T-cell (primary cell): Measurements from ENCODE around the gene MRPS34. TPM values are rescaled to one million over a fixed set of nuclear protein-coding genes. Genes with fewer than 3 reads are reported as not detected.

Experiments used
- ATAC-seq, 4 experiments: fragments of 200-7000 bp in 3 of 4; fragments of 150-1000 bp in 1 of 4; cut with Tn5 transposase; replicated peaks in 1 of 4; 1 replicate in 3 of 4; 2 replicates in 1 of 4; pipeline ENCODE4 v1.10.0; 2021; ENCODE audit warnings: moderate library complexity in 3 of 4, mild to moderate bottlenecking in 2 of 4, moderate number of reproducible peaks in 1 of 4
- CTCF ChIA-PET, 2 donors: fragments of 300-600 bp; sonication (Branson Sonifier 250); formaldehyde crosslinking; loops; one replicate each; lab custom pipeline; 2022; ENCODE audit warnings: antibody characterized with exemption in 2 of 2; lab: Charles Lee
- POLR2A ChIA-PET, 2 donors: fragments of 300-600 bp; sonication (Branson Sonifier 250); formaldehyde crosslinking; loops; one replicate each; lab custom pipeline; 2022; ENCODE audit warnings: antibody characterized with exemption in 2 of 2; lab: Charles Lee
- DNase-seq, 35 experiments: peaks; one replicate each; pipeline versions ENCODE4 v3.0.0 to v3.0.0-alpha.2; 2013 to 2023
- H3K27ac ChIP-seq: one replicate; pipeline ENCODE4 v1.5.1; 2013; ENCODE audit warnings: low read length
- H3K27me3 ChIP-seq, 2 experiments: replicated peaks in 1 of 2; 1 replicate in 1 of 2; 2 replicates in 1 of 2; pipeline versions ENCODE4 v1.6.1 to v1.7.0; 2013; ENCODE audit warnings: low read length in 1 of 2, mixed read lengths in 1 of 2; ENCODE audit not compliant: control insufficient read depth in 2 of 2, insufficient read depth in 2 of 2; ENCODE audit errors: extremely low read depth in 1 of 2
- H3K36me3 ChIP-seq, 2 donors: 1 replicate in 1 of 2; 2 replicates in 1 of 2; pipeline versions ENCODE4 v1.6.1 to v1.7.0; 2013; ENCODE audit warnings: low read length in 1 of 2; ENCODE audit not compliant: control insufficient read depth in 2 of 2, insufficient read depth in 1 of 2; ENCODE audit errors: extremely low read depth in 1 of 2
- H3K4me1 ChIP-seq, 2 experiments: 1 replicate in 1 of 2; 2 replicates in 1 of 2; pipeline versions ENCODE4 v1.6.1 to v1.7.0; 2013; ENCODE audit warnings: low read length in 2 of 2, mixed read lengths in 1 of 2; ENCODE audit not compliant: insufficient read depth in 2 of 2, control insufficient read depth in 1 of 2; ENCODE audit errors: extremely low read depth in 1 of 2
- H3K4me3 ChIP-seq, 2 donors: 1 replicate in 1 of 2; 2 replicates in 1 of 2; pipeline versions ENCODE4 v1.5.1 to v1.7.0; 2013; ENCODE audit warnings: mild to moderate bottlenecking in 2 of 2, low read length in 1 of 2, moderate library complexity in 1 of 2; ENCODE audit not compliant: control insufficient read depth in 1 of 2; ENCODE audit errors: extremely low read depth in 1 of 2
- H3K9me3 ChIP-seq: 2 replicates; pipeline ENCODE4 v1.7.0; 2013
- H3K27ac Mint-ChIP-seq, 2 donors: one replicate each; pipeline ENCODE4 v1.8.0; 2020 to 2021; ENCODE audit warnings: mild to moderate bottlenecking in 2 of 2, mixed read lengths in 2 of 2
- H3K27me3 Mint-ChIP-seq, 2 donors: one replicate each; pipeline ENCODE4 v1.8.0; 2021 to 2022; ENCODE audit warnings: mixed read lengths in 2 of 2
- H3K36me3 Mint-ChIP-seq: one replicate; pipeline ENCODE4 v1.8.0; 2021; ENCODE audit warnings: mixed read lengths
- H3K4me1 Mint-ChIP-seq, 3 donors: one replicate each; pipeline ENCODE4 v1.8.0; 2020 to 2022; ENCODE audit warnings: mixed read lengths in 3 of 3, mild to moderate bottlenecking in 1 of 3
- H3K4me3 Mint-ChIP-seq, 3 donors: one replicate each; pipeline ENCODE4 v1.8.0; 2020 to 2022; ENCODE audit warnings: mild to moderate bottlenecking in 3 of 3, mixed read lengths in 3 of 3, moderate library complexity in 3 of 3
- H3K9me3 Mint-ChIP-seq, 3 donors: one replicate each; pipeline ENCODE4 v1.8.0; 2020 to 2022; ENCODE audit warnings: mixed read lengths in 3 of 3
- WGBS: methylation state at CpG from one replicate; pipeline ENCODE4 v1.1.5; 2013; ENCODE audit warnings: missing lambda C conversion rate; ENCODE audit not compliant: insufficient coverage; 5-methylcytosine and 5-hydroxymethylcytosine counted together
- total RNA-seq, 35 experiments: library from RNA in 6 of 35; stranded (reverse) in 6 of 35; fragments of 120-200 nt in 1 of 35; gene quantifications; one replicate each; pipeline versions ENCODE4 v1.2.1 to v1.2.4 and lab custom pipeline; 2013 to 2026

The MRPS34 gene
- total RNA-seq, 5 donors from 2014 or later (not counting 1 experiment from before 2014, with no cell fraction given): 37.5 to 91.2 (median 77.9) TPM

- POLR2A ChIA-PET: interaction anchor here in 1 of 2 donors (0.6 kb wide), 1 partner anchor 34 kb away, joined by 3 read pairs; no protein-coding TSS in a partner anchor
- peaks cover 28 to 59% of the 10 kb centered on the region in 2 donors for H3K36me3 ChIP-seq
- CTCF ChIA-PET: no interaction called here
- DNase-seq (no peak), ATAC-seq (no peak)
- WGBS: 94% methylated on average over 54 of the region's 81 CpGs
- Mint-ChIP-seq H3K4me3 (no peak overlapping the region), H3K4me1 (no peaks in the 10 kb centered on the region), H3K27me3 (no peaks in the 10 kb centered on the region), H3K27ac (no peak overlapping the region), H3K36me3 (peaks cover 17% of the 10 kb centered on the region), H3K9me3 (no peaks in the 10 kb centered on the region)
- H3K9me3 ChIP-seq: no peaks in the 10 kb centered on the region
- H3K27me3 ChIP-seq: no peaks in the 10 kb centered on the region
- no peak overlapping the region for H3K4me3 ChIP-seq
- no peaks in the 10 kb centered on the region for H3K4me1 ChIP-seq
- no peak overlapping the region for H3K27ac ChIP-seq
Measured at GRCh38 chr16:1763521-1764511, 9.1 kb downstream of the MRPS34 start.

- H3K4me3 ChIP-seq: no peak overlapping the region
- no peaks in the 10 kb centered on the region for H3K27me3 ChIP-seq
- H3K4me3 Mint-ChIP-seq: no peak overlapping the region
- H3K36me3 Mint-ChIP-seq: peaks cover 16% of the 10 kb centered on the region
- H3K27ac ChIP-seq: no peak overlapping the region
- no peak overlapping the region for H3K27ac Mint-ChIP-seq
- peaks cover 0 to under 1% (median 0%) of the 10 kb centered on the region in 3 donors for H3K4me1 Mint-ChIP-seq
- H3K9me3 Mint-ChIP-seq: no peaks in the 10 kb centered on the region
- no peaks in the 10 kb centered on the region for H3K27me3 Mint-ChIP-seq
- DNase-seq (no peak), ATAC-seq (no peak)
- ChIA-PET CTCF (no interaction called here), POLR2A (no interaction called here)
- H3K36me3 ChIP-seq: peaks cover 28 to 64% of the 10 kb centered on the region in 2 donors
- WGBS: over 99% methylated on average over 24 of the region's 24 CpGs
- peaks cover 0 to 2% of the 10 kb centered on the region in 2 experiments for H3K4me1 ChIP-seq
- H3K9me3 ChIP-seq: no peaks in the 10 kb centered on the region
Measured at GRCh38 chr16:1762879-1763520, 9.9 kb downstream of the MRPS34 start.

GRCh38 chr16:1762196-1762878 is 10.6 kb downstream of the MRPS34 start:
- H3K36me3 ChIP-seq: peaks cover 28 to 59% of the 10 kb centered on the region in 2 donors
- Mint-ChIP-seq H3K9me3 (no peaks in the 10 kb centered on the region), H3K4me3 (no peak overlapping the region), H3K27ac (no peak overlapping the region), H3K27me3 (no peaks in the 10 kb centered on the region), H3K4me1 (peaks cover 0 to 6% (median 2%) of the 10 kb centered on the region in 3 donors), H3K36me3 (peaks cover 14% of the 10 kb centered on the region)
- ATAC-seq (no peak), DNase-seq (no peak)
- WGBS: 97% methylated on average over 22 of the region's 30 CpGs
- no peaks in the 10 kb centered on the region for H3K9me3 ChIP-seq
- no peaks in the 10 kb centered on the region for H3K27me3 ChIP-seq
- ChIA-PET CTCF (no interaction called here), POLR2A (no interaction called here)
- no peak overlapping the region for H3K27ac ChIP-seq
- peaks cover 0 to 8% of the 10 kb centered on the region in 2 experiments for H3K4me1 ChIP-seq
- no peak overlapping the region for H3K4me3 ChIP-seq

GRCh38 chr16:1761751-1762150 is 11.2 kb downstream of the MRPS34 start:
- POLR2A ChIA-PET: no interaction called here
- no peaks in the 10 kb centered on the region for H3K27me3 ChIP-seq
- 95% methylated on average over 14 of the region's 15 CpGs for WGBS
- peaks cover 12% of the 10 kb centered on the region for H3K36me3 Mint-ChIP-seq
- H3K4me3 ChIP-seq: no peak overlapping the region
- peaks cover 28 to 53% of the 10 kb centered on the region in 2 donors for H3K36me3 ChIP-seq
- H3K27me3 Mint-ChIP-seq: no peaks in the 10 kb centered on the region
- no peak overlapping the region for H3K27ac ChIP-seq
- H3K4me3 Mint-ChIP-seq: no peak overlapping the region
- no peak overlapping the region for H3K27ac Mint-ChIP-seq
- peaks cover 0 to 14% of the 10 kb centered on the region in 2 experiments for H3K4me1 ChIP-seq
- no peaks in the 10 kb centered on the region for H3K9me3 ChIP-seq
- DNase-seq (no peak), ATAC-seq (no peak)
- peaks cover 0 to 12% (median 7%) of the 10 kb centered on the region in 3 donors for H3K4me1 Mint-ChIP-seq
- CTCF ChIA-PET: no interaction called here
- H3K9me3 Mint-ChIP-seq: no peaks in the 10 kb centered on the region

GRCh38 chr16:1760911-1761310 is 12.0 kb downstream of the MRPS34 start:
- POLR2A ChIA-PET: no interaction called here
- no peak overlapping the region for H3K27ac Mint-ChIP-seq
- DNase-seq: no peak
- H3K9me3 Mint-ChIP-seq: no peaks in the 10 kb centered on the region
- peaks cover 0 to 15% (median 9%) of the 10 kb centered on the region in 3 donors for H3K4me1 Mint-ChIP-seq
- CTCF ChIA-PET: no interaction called here
- peaks cover 25 to 47% of the 10 kb centered on the region in 2 donors for H3K36me3 ChIP-seq
- H3K27ac ChIP-seq: no peak overlapping the region
- peaks cover 12% of the 10 kb centered on the region for H3K36me3 Mint-ChIP-seq
- no peaks in the 10 kb centered on the region for H3K9me3 ChIP-seq
- no peaks in the 10 kb centered on the region for H3K27me3 Mint-ChIP-seq
- ATAC-seq: no peak
- H3K27me3 ChIP-seq: no peaks in the 10 kb centered on the region
- 96% methylated on average over 11 of the region's 15 CpGs for WGBS
- H3K4me3 Mint-ChIP-seq: no peak overlapping the region
- peaks cover 0 to 14% of the 10 kb centered on the region in 2 experiments for H3K4me1 ChIP-seq
- H3K4me3 ChIP-seq: no peak overlapping the region

- peaks cover 24 to 40% of the 10 kb centered on the region in 2 donors for H3K36me3 ChIP-seq
- no peak overlapping the region for H3K4me3 ChIP-seq
- ATAC-seq: no peak
- ChIA-PET POLR2A (no interaction called here), CTCF (no interaction called here)
- Mint-ChIP-seq H3K36me3 (peaks cover 14% of the 10 kb centered on the region), H3K27me3 (no peaks in the 10 kb centered on the region), H3K4me1 (peaks cover 6 to 20% (median 9%) of the 10 kb centered on the region in 3 donors), H3K27ac (no peak overlapping the region), H3K4me3 (no peak overlapping the region), H3K9me3 (no peaks in the 10 kb centered on the region)
- DNase-seq: no peak
- no peaks in the 10 kb centered on the region for H3K27me3 ChIP-seq
- 96% methylated on average over 19 of the region's 21 CpGs for WGBS
- peaks cover 0 to 14% of the 10 kb centered on the region in 2 experiments for H3K4me1 ChIP-seq
- H3K9me3 ChIP-seq: no peaks in the 10 kb centered on the region
- no peak overlapping the region for H3K27ac ChIP-seq
Measured at GRCh38 chr16:1759511-1759910, 13.4 kb downstream of the MRPS34 start.
